Testis (tissue), 5 donors: ENCODE data around the gene LAIR2. TPM values are rescaled to one million over a fixed set of nuclear protein-coding genes. Genes with fewer than 3 reads are reported as not detected.

ENCODE experiments used
- DNase-seq: peaks from one replicate; pipeline ENCODE4 v3.0.0-alpha.2; 2019
- H3K27ac ChIP-seq, 2 donors: fragments of 200-600 bp; sonication (generic); one replicate each; pipeline ENCODE4 v1.5.1; 2019
- H3K27me3 ChIP-seq: fragments of 200-600 bp; sonication (generic); one replicate; pipeline ENCODE4 v1.5.1; 2019
- H3K36me3 ChIP-seq: fragments of 200-600 bp; sonication (generic); one replicate; pipeline ENCODE4 v1.5.1; 2017; ENCODE audit warnings: low read depth; ENCODE audit errors: missing control alignments
- H3K4me1 ChIP-seq: fragments of 200-600 bp; sonication (generic); one replicate; pipeline ENCODE4 v1.5.1; 2019
- H3K4me3 ChIP-seq, 2 donors: fragments of 200-600 bp; sonication (generic); one replicate each; pipeline ENCODE4 v1.5.1; 2017 to 2019
- H3K9me3 ChIP-seq: fragments of 200-600 bp; sonication (generic); one replicate; pipeline ENCODE4 v1.5.1; 2017
- CTCF ChIP-seq, 3 experiments: fragments of 450-650 bp in 2 of 3; fragments of 200-600 bp in 1 of 3; sonication (generic) in 1 of 3; IDR thresholded peaks; one replicate each; pipeline ENCODE4 v1.5.1; 2016 to 2019; ENCODE audit warnings: antibody characterized with exemption in 3 of 3, mild to moderate bottlenecking in 2 of 3, moderate library complexity in 1 of 3
- POLR2A ChIP-seq: fragments of 450-650 bp; IDR thresholded peaks from one replicate; pipeline ENCODE4 v1.6.1; 2017; ENCODE audit warnings: antibody characterized with exemption, mild to moderate bottlenecking, moderate library complexity
- WGBS, 2 donors: methylation state at CpG; one replicate each; pipeline ENCODE4 v1.1.5; 2018; 5-methylcytosine and 5-hydroxymethylcytosine counted together
- intact Hi-C: fragments of 100-400 bp; cut with DNase I; formaldehyde crosslinking; loops from one replicate; pipeline ENCODE4 v1.15.1; 2023; ENCODE audit warnings: low total_unique reads
- long read RNA-seq, 2 donors: transcript quantifications; one replicate each; lab custom pipeline, GENCODE V29; 2026
- polyA plus RNA-seq: library from polyadenylated mRNA; stranded (reverse); fragments of 350-450 nt; fragmentation: Illumina TruSeq; extraction: RNeasy Lipid Tissue Mini Kit (QIAGEN cat#74804); gene quantifications from one replicate; pipeline ENCODE4 v1.2.3, GENCODE V29; 2014; ENCODE audit warnings: low read depth, low replicate concordance; ENCODE audit not compliant: insufficient read depth
- total RNA-seq, 2 donors: library from RNA; depleted of rRNA; stranded (reverse); fragments of >200 nt; gene quantifications; one replicate each; pipeline ENCODE4 v1.2.3, GENCODE V29; 2016

The LAIR2 gene
- not detected for total RNA-seq
- 0.65 TPM for polyA plus RNA-seq
- long read RNA-seq, donor 1, result 0 reads
- long read RNA-seq, donor 2, result 0 reads

GRCh38 chr19:54502518-54503048 is at the start of gene LAIR2:
Gene LAIR2 (plus strand): TSS chr19:54502831. CDS start chr19:54502919, 88 bp downstream.
- no peak for TF ChIP-seq POLR2A
- no peak for TF ChIP-seq CTCF (IDR thresholded peaks at IDR 0.05)
- H3K27ac ChIP-seq, result no peak within 1 kb of the TSS
- WGBS, 2 donors, result 78 to 80% methylated on average over 14 of the region's 14 CpGs
- intact Hi-C loops, result no loop called here
- no peak within 1 kb of the TSS for H3K4me3 ChIP-seq
- no peaks in the 10 kb centered on the region for H3K36me3 ChIP-seq
- H3K27me3 ChIP-seq, result no peaks in the 10 kb centered on the region
- no peak for DNase-seq
- H3K9me3 ChIP-seq, result no peaks in the 10 kb centered on the region
- no peaks in the 10 kb centered on the region for H3K4me1 ChIP-seq

GRCh38 chr19:54453921-54454780 is 48.5 kb upstream of the LAIR2 start:
- H3K27me3 ChIP-seq, result no peaks in the 10 kb centered on the region
- H3K4me1 ChIP-seq, result peaks cover 10% of the 10 kb centered on the region
- no peaks in the 10 kb centered on the region for H3K9me3 ChIP-seq
- DNase-seq, result no peak
- 89 to 94% methylated on average over 19 to 31 of the region's 31 CpGs for WGBS, 2 donors
- no peak overlapping the region for H3K27ac ChIP-seq
- TF ChIP-seq POLR2A (no peak), CTCF (IDR thresholded peaks at IDR 0.05) (no peak)
- no peaks in the 10 kb centered on the region for H3K36me3 ChIP-seq
- intact Hi-C loops, result no loop called here
- no peak overlapping the region for H3K4me3 ChIP-seq

- Histone ChIP-seq H3K27ac (no peak overlapping the region), H3K4me3 (no peak overlapping the region), H3K4me1 (peaks cover 13% of the 10 kb centered on the region), H3K27me3 (no peaks in the 10 kb centered on the region), H3K9me3 (no peaks in the 10 kb centered on the region), H3K36me3 (no peaks in the 10 kb centered on the region)
- 87 to 91% methylated on average over 26 to 33 of the region's 33 CpGs for WGBS, 2 donors
- DNase-seq, result no peak
- intact Hi-C loops, result no loop called here
- TF ChIP-seq POLR2A (no peak), CTCF (IDR thresholded peaks at IDR 0.05) (no peak)
Observed at GRCh38 chr19:54454781-54455675, 47.6 kb upstream of the LAIR2 start.

- intact Hi-C loops, result no loop called here
- TF ChIP-seq CTCF (IDR thresholded peaks at IDR 0.05) (no peak), POLR2A (no peak)
- WGBS, 2 donors, result 82 to 89% methylated on average over 30 to 40 of the region's 40 CpGs
- Histone ChIP-seq H3K27ac (no peak overlapping the region), H3K27me3 (no peaks in the 10 kb centered on the region), H3K36me3 (no peaks in the 10 kb centered on the region), H3K4me1 (peaks cover 5% of the 10 kb centered on the region), H3K9me3 (no peaks in the 10 kb centered on the region), H3K4me3 (no peak overlapping the region)
- DNase-seq, result no peak
Observed at GRCh38 chr19:54455786-54456422, 46.7 kb upstream of the LAIR2 start.
